Central memory CD8-positive, alpha-beta T cell (primary cell): ENCODE data around the gene UGT1A5.

Source experiments
- ATAC-seq: fragments of 150-1000 bp; cut with Tn5 transposase; replicated peaks from 2 replicates; pipeline ENCODE4 v1.10.0; 2022; ENCODE audit warnings: mild to moderate bottlenecking, moderate FRiP score, moderate number of reproducible peaks; ENCODE audit not compliant: poor library complexity, severe bottlenecking; ENCODE audit errors: extremely low read depth
- DNase-seq, 2 donors: peaks; one replicate each; pipeline ENCODE4 v3.0.0; 2021; ENCODE audit warnings: low spot score in 2 of 2
- H3K27ac Mint-ChIP-seq: one replicate; pipeline ENCODE4 v1.8.0; 2022; ENCODE audit warnings: low read depth, mild to moderate bottlenecking, moderate library complexity, mixed read lengths
- H3K27me3 Mint-ChIP-seq: one replicate; pipeline ENCODE4 v1.8.0; 2022; ENCODE audit warnings: mixed read lengths
- H3K36me3 Mint-ChIP-seq: one replicate; pipeline ENCODE4 v1.8.0; 2022; ENCODE audit warnings: mild to moderate bottlenecking, moderate library complexity, mixed read lengths; ENCODE audit not compliant: insufficient read depth
- H3K4me1 Mint-ChIP-seq: one replicate; pipeline ENCODE4 v1.8.0; 2022; ENCODE audit warnings: mixed read lengths
- H3K4me3 Mint-ChIP-seq: one replicate; pipeline ENCODE4 v1.8.0; 2022; ENCODE audit warnings: mild to moderate bottlenecking, moderate library complexity, mixed read lengths
- H3K9me3 Mint-ChIP-seq: one replicate; pipeline ENCODE4 v1.8.0; 2022; ENCODE audit warnings: mixed read lengths

UGT1A5 gene

GRCh38 chr2:233712611-233713261, at the start of gene UGT1A5:
Gene UGT1A5 (plus strand): TSS chr2:233712907. CDS start chr2:233712992, 85 bp downstream.
- no peak for DNase-seq
- Mint-ChIP-seq H3K4me3 (no peak within 1 kb of the TSS), H3K36me3 (no peaks in the 10 kb centered on the region), H3K4me1 (no peaks in the 10 kb centered on the region), H3K9me3 (no peaks in the 10 kb centered on the region), H3K27ac (no peak within 1 kb of the TSS), H3K27me3 (peaks cover 81% of the 10 kb centered on the region)
- ATAC-seq: no peak

GRCh38 chr2:233663911-233664310, 48.8 kb upstream of the UGT1A5 start:
- Mint-ChIP-seq H3K9me3 (no peaks in the 10 kb centered on the region), H3K27me3 (peaks cover 57% of the 10 kb centered on the region), H3K4me3 (no peak overlapping the region), H3K4me1 (no peaks in the 10 kb centered on the region), H3K36me3 (no peaks in the 10 kb centered on the region), H3K27ac (no peak overlapping the region)
- DNase-seq: no peak
- no peak for ATAC-seq

- ATAC-seq (no peak), DNase-seq (no peak)
- H3K4me1 Mint-ChIP-seq: no peaks in the 10 kb centered on the region
- H3K27me3 Mint-ChIP-seq: peaks cover 43% of the 10 kb centered on the region
- H3K4me3 Mint-ChIP-seq: no peak overlapping the region
- H3K27ac Mint-ChIP-seq: no peak overlapping the region
- no peaks in the 10 kb centered on the region for H3K36me3 Mint-ChIP-seq
- H3K9me3 Mint-ChIP-seq: no peaks in the 10 kb centered on the region
These were observed 44.0 kb upstream of the UGT1A5 start for GRCh38 chr2:233668605-233669260.

GRCh38 chr2:233671290-233672161, 41.2 kb upstream of the UGT1A5 start, which contains the start of gene UGT1A9:
Gene UGT1A9 (plus strand): TSS chr2:233671898. CDS start chr2:233671935, 37 bp downstream.
- no peak for ATAC-seq
- Mint-ChIP-seq H3K27me3 (peaks cover 56% of the 10 kb centered on the region), H3K27ac (no peak within 1 kb of the TSS), H3K4me1 (no peaks in the 10 kb centered on the region), H3K9me3 (no peaks in the 10 kb centered on the region), H3K4me3 (no peak within 1 kb of the TSS), H3K36me3 (no peaks in the 10 kb centered on the region)
- DNase-seq: no peak

- ATAC-seq (no peak), DNase-seq (no peak)
These were observed 39.8 kb upstream of the UGT1A5 start for GRCh38 chr2:233672886-233673285.

GRCh38 chr2:233673896-233674295, 38.8 kb upstream of the UGT1A5 start:
- no peak overlapping the region for H3K4me3 Mint-ChIP-seq
- H3K36me3 Mint-ChIP-seq: no peaks in the 10 kb centered on the region
- no peak for ATAC-seq
- no peak for DNase-seq
- no peaks in the 10 kb centered on the region for H3K9me3 Mint-ChIP-seq
- no peaks in the 10 kb centered on the region for H3K4me1 Mint-ChIP-seq
- peaks cover 78% of the 10 kb centered on the region for H3K27me3 Mint-ChIP-seq
- H3K27ac Mint-ChIP-seq: no peak overlapping the region

More at GRCh38 chr2:233672886-233673285, 39.8 kb upstream of the UGT1A5 start:
- Mint-ChIP-seq H3K27me3 (peaks cover 69% of the 10 kb centered on the region), H3K36me3 (no peaks in the 10 kb centered on the region), H3K9me3 (no peaks in the 10 kb centered on the region), H3K4me1 (no peaks in the 10 kb centered on the region), H3K27ac (no peak overlapping the region), H3K4me3 (no peak overlapping the region)

- Mint-ChIP-seq H3K4me3 (no peak overlapping the region), H3K9me3 (no peaks in the 10 kb centered on the region), H3K27ac (no peak overlapping the region), H3K36me3 (no peaks in the 10 kb centered on the region), H3K27me3 (peaks cover 83% of the 10 kb centered on the region), H3K4me1 (no peaks in the 10 kb centered on the region)
- ATAC-seq: no peak
- DNase-seq: no peak
These were observed 38.4 kb upstream of the UGT1A5 start for GRCh38 chr2:233674314-233674713.

GRCh38 chr2:233674995-233675394, 37.7 kb upstream of the UGT1A5 start:
- Mint-ChIP-seq H3K36me3 (no peaks in the 10 kb centered on the region), H3K4me1 (no peaks in the 10 kb centered on the region), H3K27ac (no peak overlapping the region), H3K4me3 (no peak overlapping the region), H3K9me3 (no peaks in the 10 kb centered on the region), H3K27me3 (peaks cover 83% of the 10 kb centered on the region)
- ATAC-seq: no peak
- no peak for DNase-seq

GRCh38 chr2:233676046-233676445, 36.7 kb upstream of the UGT1A5 start:
- no peak overlapping the region for H3K27ac Mint-ChIP-seq
- no peaks in the 10 kb centered on the region for H3K4me1 Mint-ChIP-seq
- no peaks in the 10 kb centered on the region for H3K9me3 Mint-ChIP-seq
- DNase-seq: no peak
- H3K4me3 Mint-ChIP-seq: no peak overlapping the region
- H3K27me3 Mint-ChIP-seq: peaks cover 80% of the 10 kb centered on the region
- H3K36me3 Mint-ChIP-seq: no peaks in the 10 kb centered on the region
- no peak for ATAC-seq

GRCh38 chr2:233679196-233679595, 33.5 kb upstream of the UGT1A5 start:
- DNase-seq (no peak), ATAC-seq (no peak)
- H3K4me1 Mint-ChIP-seq: no peaks in the 10 kb centered on the region
- H3K27me3 Mint-ChIP-seq: peaks cover 57% of the 10 kb centered on the region
- H3K4me3 Mint-ChIP-seq: no peak overlapping the region
- H3K27ac Mint-ChIP-seq: no peak overlapping the region
- H3K36me3 Mint-ChIP-seq: no peaks in the 10 kb centered on the region
- H3K9me3 Mint-ChIP-seq: no peaks in the 10 kb centered on the region

- Mint-ChIP-seq H3K9me3 (no peaks in the 10 kb centered on the region), H3K4me1 (no peaks in the 10 kb centered on the region), H3K4me3 (no peak overlapping the region), H3K36me3 (no peaks in the 10 kb centered on the region), H3K27me3 (peaks cover 48% of the 10 kb centered on the region), H3K27ac (no peak overlapping the region)
- ATAC-seq (no peak), DNase-seq (no peak)
These were observed 32.2 kb upstream of the UGT1A5 start for GRCh38 chr2:233680361-233681045.

- Mint-ChIP-seq H3K4me3 (no peak within 1 kb of the TSS), H3K9me3 (no peaks in the 10 kb centered on the region), H3K27ac (no peak within 1 kb of the TSS), H3K4me1 (no peaks in the 10 kb centered on the region), H3K27me3 (peaks cover 45% of the 10 kb centered on the region), H3K36me3 (no peaks in the 10 kb centered on the region)
- no peak for DNase-seq
- ATAC-seq: no peak
These were observed 31.1 kb upstream of the UGT1A5 start, which contains the start of gene UGT1A7 for GRCh38 chr2:233681521-233682099. Gene UGT1A7 (plus strand): TSS chr2:233681901. CDS start chr2:233681938, 37 bp downstream.
